Liver (tissue), 3 donors: ENCODE data around the gene RALGPS2.

ENCODE experiments used
- JUND ChIP-seq, 2 donors: IDR thresholded peaks; 2 replicates each; pipeline ENCODE4 v1.6.1; 2016; ENCODE audit warnings: antibody characterized with exemption in 2 of 2
- NR2F2 ChIP-seq: IDR thresholded peaks from 2 replicates; pipeline ENCODE4 v1.6.1; 2016; ENCODE audit warnings: antibody characterized with exemption
- YY1 ChIP-seq: IDR thresholded peaks from 2 replicates; pipeline ENCODE4 v1.6.1; 2016; ENCODE audit warnings: antibody characterized with exemption, mild to moderate bottlenecking
- TF ChIP-seq, protein P1 (sequence below): fragments of 150-350 bp; IDR thresholded peaks from 2 replicates; pipeline ENCODE4 v1.5.1; 2017; ENCODE audit warnings: improper control_type of control experiment, low read depth, low read length; ENCODE audit not compliant: missing input control
- TF ChIP-seq, protein P2 (sequence below): IDR thresholded peaks from 2 replicates; pipeline ENCODE4 v1.6.1; 2016; ENCODE audit warnings: antibody characterized with exemption
- TF ChIP-seq, protein P3 (sequence below): IDR thresholded peaks from 2 replicates; pipeline ENCODE4 v1.6.1; 2016; ENCODE audit warnings: antibody characterized with exemption, mild to moderate bottlenecking
- donor health status: healthy.
- donor health status: healthy.

DNA sequence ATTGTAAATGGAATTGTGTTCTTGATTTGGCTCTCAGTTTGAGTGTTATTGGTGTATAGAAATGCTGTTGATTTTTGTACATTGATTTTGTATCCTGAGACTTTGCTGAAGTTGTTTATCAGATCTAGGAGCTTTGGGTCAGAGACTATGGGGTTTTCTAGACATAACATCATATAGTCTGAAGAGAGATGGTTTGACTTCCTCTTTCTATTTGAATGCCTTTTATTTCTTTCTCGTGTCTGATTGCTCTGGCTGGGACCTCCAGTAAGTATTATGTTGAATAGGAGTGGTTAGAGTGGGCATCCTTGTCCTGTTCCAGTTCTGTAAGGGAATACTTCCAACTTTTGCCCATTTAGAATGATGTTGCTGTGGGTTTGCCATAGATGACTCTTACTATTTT lies 185.0 kb downstream of the RALGPS2 start:
- TF ChIP-seq, protein P1, sequence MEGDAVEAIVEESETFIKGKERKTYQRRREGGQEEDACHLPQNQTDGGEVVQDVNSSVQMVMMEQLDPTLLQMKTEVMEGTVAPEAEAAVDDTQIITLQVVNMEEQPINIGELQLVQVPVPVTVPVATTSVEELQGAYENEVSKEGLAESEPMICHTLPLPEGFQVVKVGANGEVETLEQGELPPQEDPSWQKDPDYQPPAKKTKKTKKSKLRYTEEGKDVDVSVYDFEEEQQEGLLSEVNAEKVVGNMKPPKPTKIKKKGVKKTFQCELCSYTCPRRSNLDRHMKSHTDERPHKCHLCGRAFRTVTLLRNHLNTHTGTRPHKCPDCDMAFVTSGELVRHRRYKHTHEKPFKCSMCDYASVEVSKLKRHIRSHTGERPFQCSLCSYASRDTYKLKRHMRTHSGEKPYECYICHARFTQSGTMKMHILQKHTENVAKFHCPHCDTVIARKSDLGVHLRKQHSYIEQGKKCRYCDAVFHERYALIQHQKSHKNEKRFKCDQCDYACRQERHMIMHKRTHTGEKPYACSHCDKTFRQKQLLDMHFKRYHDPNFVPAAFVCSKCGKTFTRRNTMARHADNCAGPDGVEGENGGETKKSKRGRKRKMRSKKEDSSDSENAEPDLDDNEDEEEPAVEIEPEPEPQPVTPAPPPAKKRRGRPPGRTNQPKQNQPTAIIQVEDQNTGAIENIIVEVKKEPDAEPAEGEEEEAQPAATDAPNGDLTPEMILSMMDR, result no peak
- TF ChIP-seq, protein P2, sequence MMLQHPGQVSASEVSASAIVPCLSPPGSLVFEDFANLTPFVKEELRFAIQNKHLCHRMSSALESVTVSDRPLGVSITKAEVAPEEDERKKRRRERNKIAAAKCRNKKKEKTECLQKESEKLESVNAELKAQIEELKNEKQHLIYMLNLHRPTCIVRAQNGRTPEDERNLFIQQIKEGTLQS, result no peak
- no peak for TF ChIP-seq NR2F2
- TF ChIP-seq, protein P3, sequence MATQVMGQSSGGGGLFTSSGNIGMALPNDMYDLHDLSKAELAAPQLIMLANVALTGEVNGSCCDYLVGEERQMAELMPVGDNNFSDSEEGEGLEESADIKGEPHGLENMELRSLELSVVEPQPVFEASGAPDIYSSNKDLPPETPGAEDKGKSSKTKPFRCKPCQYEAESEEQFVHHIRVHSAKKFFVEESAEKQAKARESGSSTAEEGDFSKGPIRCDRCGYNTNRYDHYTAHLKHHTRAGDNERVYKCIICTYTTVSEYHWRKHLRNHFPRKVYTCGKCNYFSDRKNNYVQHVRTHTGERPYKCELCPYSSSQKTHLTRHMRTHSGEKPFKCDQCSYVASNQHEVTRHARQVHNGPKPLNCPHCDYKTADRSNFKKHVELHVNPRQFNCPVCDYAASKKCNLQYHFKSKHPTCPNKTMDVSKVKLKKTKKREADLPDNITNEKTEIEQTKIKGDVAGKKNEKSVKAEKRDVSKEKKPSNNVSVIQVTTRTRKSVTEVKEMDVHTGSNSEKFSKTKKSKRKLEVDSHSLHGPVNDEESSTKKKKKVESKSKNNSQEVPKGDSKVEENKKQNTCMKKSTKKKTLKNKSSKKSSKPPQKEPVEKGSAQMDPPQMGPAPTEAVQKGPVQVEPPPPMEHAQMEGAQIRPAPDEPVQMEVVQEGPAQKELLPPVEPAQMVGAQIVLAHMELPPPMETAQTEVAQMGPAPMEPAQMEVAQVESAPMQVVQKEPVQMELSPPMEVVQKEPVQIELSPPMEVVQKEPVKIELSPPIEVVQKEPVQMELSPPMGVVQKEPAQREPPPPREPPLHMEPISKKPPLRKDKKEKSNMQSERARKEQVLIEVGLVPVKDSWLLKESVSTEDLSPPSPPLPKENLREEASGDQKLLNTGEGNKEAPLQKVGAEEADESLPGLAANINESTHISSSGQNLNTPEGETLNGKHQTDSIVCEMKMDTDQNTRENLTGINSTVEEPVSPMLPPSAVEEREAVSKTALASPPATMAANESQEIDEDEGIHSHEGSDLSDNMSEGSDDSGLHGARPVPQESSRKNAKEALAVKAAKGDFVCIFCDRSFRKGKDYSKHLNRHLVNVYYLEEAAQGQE, result no peak
- TF ChIP-seq JUND (IDR thresholded peaks at IDR 0.05), result no peak
- no peak for TF ChIP-seq YY1
